Measurements from ENCODE around the gene MEGF11. TPM values are rescaled to one million over a fixed set of nuclear protein-coding genes. Genes with fewer than 3 reads are reported as not detected.
A peak's percentile ranks its signal among the peaks of the same experiment; 100 is the strongest.

The MEGF11 gene
- total RNA-seq, 6 experiments from 2014 or later: not detected

- H3K27me3 ChIP-seq: no peaks in the 10 kb centered on the region
- no peaks in the 10 kb centered on the region for H3K9me3 ChIP-seq
- peak in 1 of 3 donors; percentile 24 for DNase-seq
- H3K4me3 ChIP-seq: no peak overlapping the region
- no peak for TF ChIP-seq CTCF (IDR thresholded peaks at IDR 0.05)
- TF ChIP-seq POLR2A (IDR thresholded peaks at IDR 0.05): no peak
- H3K27ac ChIP-seq: no peak overlapping the region
- 44% methylated on average over 4 of the region's 7 CpGs for WGBS (ENCODE audit: insufficient coverage, low coverage, low lambda C conversion rate, missing lambda C conversion rate)
- ATAC-seq: peak in 1 of 4 donors; percentile 6
- no peaks in the 10 kb centered on the region for H3K4me1 ChIP-seq
- intact Hi-C loops (cut with DNase I): no loop called here
- no peaks in the 10 kb centered on the region for H3K36me3 ChIP-seq
Measured at GRCh38 chr15:66107070-66107469, 146.5 kb downstream of the MEGF11 start.

GRCh38 chr15:66105286-66106265 is 148.0 kb downstream of the MEGF11 start:
- Histone ChIP-seq H3K4me1 (no peaks in the 10 kb centered on the region), H3K4me3 (no peak overlapping the region), H3K27ac (no peak overlapping the region), H3K36me3 (no peaks in the 10 kb centered on the region), H3K9me3 (no peaks in the 10 kb centered on the region), H3K27me3 (no peaks in the 10 kb centered on the region)
- ATAC-seq: no peak
- TF ChIP-seq POLR2A (IDR thresholded peaks at IDR 0.05) (no peak), CTCF (IDR thresholded peaks at IDR 0.05) (no peak)
- intact Hi-C loops (cut with DNase I): no loop called here
- DNase-seq: peak in 1 of 3 donors; percentile 25
- WGBS (ENCODE audit: insufficient coverage, low coverage, low lambda C conversion rate, missing lambda C conversion rate): 71% methylated on average over 7 of the region's 9 CpGs

- no peak for ATAC-seq
- intact Hi-C loops (cut with DNase I): no loop called here
Measured at GRCh38 chr15:66103293-66103590, 150.3 kb downstream of the MEGF11 start.

GRCh38 chr15:66102563-66103292 is 150.8 kb downstream of the MEGF11 start:
- H3K9me3 ChIP-seq: no peaks in the 10 kb centered on the region
- H3K4me1 ChIP-seq: no peaks in the 10 kb centered on the region
- no peak overlapping the region for H3K27ac ChIP-seq
- H3K27me3 ChIP-seq: no peaks in the 10 kb centered on the region
- H3K36me3 ChIP-seq: no peaks in the 10 kb centered on the region
- H3K4me3 ChIP-seq: no peak overlapping the region
- WGBS (ENCODE audit: insufficient coverage, low coverage, low lambda C conversion rate, missing lambda C conversion rate): 88% methylated on average over 4 of the region's 5 CpGs
- TF ChIP-seq CTCF (IDR thresholded peaks at IDR 0.05): no peak
- no peak for TF ChIP-seq POLR2A (IDR thresholded peaks at IDR 0.05)
- intact Hi-C loops (cut with DNase I): no loop called here
- ATAC-seq: no peak
- peak in 1 of 3 donors; percentile 3 for DNase-seq

More at GRCh38 chr15:66103293-66103590, 150.3 kb downstream of the MEGF11 start:
- Histone ChIP-seq H3K9me3 (no peaks in the 10 kb centered on the region), H3K4me1 (no peaks in the 10 kb centered on the region), H3K4me3 (no peak overlapping the region), H3K36me3 (no peaks in the 10 kb centered on the region), H3K27me3 (no peaks in the 10 kb centered on the region), H3K27ac (no peak overlapping the region)
- DNase-seq: no peak
- WGBS (ENCODE audit: insufficient coverage, low coverage, low lambda C conversion rate, missing lambda C conversion rate): 79% methylated on average over 3 of the region's 3 CpGs
- no peak for TF ChIP-seq CTCF (IDR thresholded peaks at IDR 0.05)
- TF ChIP-seq POLR2A (IDR thresholded peaks at IDR 0.05): no peak

All from right lobe of liver (tissue), 6 donors.